22Rv1 (cell line): ENCODE measurements around the gene SLC47A1.

Experiments used
- CTCF ChIP-seq: fragments of 450-650 bp; IDR thresholded peaks from 2 replicates; pipeline ENCODE4 v1.5.1; 2017; ENCODE audit warnings: mild to moderate bottlenecking
- ZFX ChIP-seq: fragments of 450-650 bp; IDR thresholded peaks from 2 replicates; pipeline ENCODE4 v1.6.1; 2017; ENCODE audit warnings: antibody characterized with exemption, borderline replicate concordance

- TF ChIP-seq CTCF (no peak), ZFX (no peak)
These were observed 41.3 kb downstream of the SLC47A1 start for GRCh38 chr17:19574956-19575355.
